Germinal center (tissue), 1 donor: ENCODE results near the gene SLC17A9.

Experiments
- DNase-seq: peaks from one replicate; pipeline ENCODE4 v3.0.0; 2012; ENCODE audit warnings: mixed read lengths, low spot score

The SLC17A9 gene

GRCh38 chr20:62940875-62941274, 11.6 kb upstream of the SLC17A9 start:
- DNase-seq: no peak

GRCh38 chr20:62941792-62942191, 10.7 kb upstream of the SLC17A9 start:
- no peak for DNase-seq

- DNase-seq: no peak
Observed at GRCh38 chr20:62942456-62942855, 10.1 kb upstream of the SLC17A9 start.

GRCh38 chr20:62943396-62943795, 9.1 kb upstream of the SLC17A9 start:
- DNase-seq: no peak

- DNase-seq: no peak
Observed at GRCh38 chr20:62944184-62944583, 8.3 kb upstream of the SLC17A9 start.

- DNase-seq: no peak
Observed at GRCh38 chr20:62944746-62945145, 7.8 kb upstream of the SLC17A9 start.

- no peak for DNase-seq
Observed at GRCh38 chr20:62945771-62946339, 6.7 kb upstream of the SLC17A9 start.

GRCh38 chr20:62946918-62947317, 5.6 kb upstream of the SLC17A9 start:
- no peak for DNase-seq

GRCh38 chr20:62947532-62948300, 4.8 kb upstream of the SLC17A9 start:
- no peak for DNase-seq

GRCh38 chr20:62949153-62949821, 3.2 kb upstream of the SLC17A9 start:
- DNase-seq: no peak

GRCh38 chr20:62949962-62950361, 2.5 kb upstream of the SLC17A9 start:
- DNase-seq: no peak

GRCh38 chr20:62950741-62951140, 1.8 kb upstream of the SLC17A9 start:
- DNase-seq: no peak

GRCh38 chr20:62951143-62951895, 1.2 kb upstream of the SLC17A9 start:
- no peak for DNase-seq

- DNase-seq: no peak
Observed at GRCh38 chr20:62951896-62952372, 575 bp upstream of the SLC17A9 start.

- no peak for DNase-seq
Observed at GRCh38 chr20:62952968-62953838, 694 bp downstream of the SLC17A9 start.

GRCh38 chr20:62953839-62954703, 1.6 kb downstream of the SLC17A9 start:
- DNase-seq: peak; percentile 91

- no peak for DNase-seq
Observed at GRCh38 chr20:62955519-62956386, 3.2 kb downstream of the SLC17A9 start.

GRCh38 chr20:62956387-62957135, 4.1 kb downstream of the SLC17A9 start:
- DNase-seq: no peak
